ENCODE results near the gene NHS.

- TF ChIP-seq CTCF (IDR thresholded peaks at IDR 0.05; ENCODE audit: low read depth, low read length, poor library complexity, severe bottlenecking) (no peak), EZH2phosphoT487 (IDR thresholded peaks at IDR 0.05; ENCODE audit: borderline replicate concordance, low read length) (no peak)
Observed at GRCh38 chrX:17669458-17669857, 294.5 kb downstream of the NHS start.

Data from DOHH2 (cell line).